HEK293 (cell line): ENCODE data around the gene MEX3A.

Source experiments
- CTCF ChIA-PET: fragments of 350-600 bp; formaldehyde crosslinking; extraction: SDS; loops from one replicate; lab custom pipeline; 2021; ENCODE audit warnings: antibody characterized with exemption; lab: Yijun Ruan, JAX
- POLR2A ChIA-PET: fragments of 300-600 bp; formaldehyde crosslinking; extraction: SDS; loops from one replicate; lab custom pipeline; 2020; ENCODE audit warnings: antibody characterized with exemption, inconsistent platforms; lab: Yijun Ruan, JAX
- H3K27ac ChIP-seq: fragments of 200-500 bp; sonication (Bioruptor generic); 2 replicates; pipeline ENCODE4 v1.5.1; 2014; ENCODE audit warnings: low read depth, low read length, control low read depth, inconsistent platforms; ENCODE audit errors: extremely low read depth
- H3K36me3 ChIP-seq, 2 experiments: fragments of 200-500 bp in 1 of 2; sonication (Bioruptor generic) in 1 of 2; 1 replicate in 1 of 2; 2 replicates in 1 of 2; pipeline ENCODE4 v1.5.1; 2014 to 2017; ENCODE audit warnings: inconsistent platforms in 2 of 2, low read length in 2 of 2; ENCODE audit not compliant: control insufficient read depth in 2 of 2, insufficient read depth in 1 of 2
- H3K4me1 ChIP-seq: fragments of 200-500 bp; sonication (Bioruptor generic); 2 replicates; pipeline ENCODE4 v1.5.1; 2014; ENCODE audit warnings: mild to moderate bottlenecking, low read length, inconsistent platforms; ENCODE audit not compliant: control insufficient read depth, insufficient read depth
- H3K4me3 ChIP-seq: 2 replicates; pipeline ENCODE4 v1.5.1; 2011; ENCODE audit warnings: low read depth, mild to moderate bottlenecking, control low read depth, low read length, moderate library complexity
- H3K9me3 ChIP-seq: fragments of 200-500 bp; sonication (Bioruptor generic); 2 replicates; pipeline ENCODE4 v1.5.1; 2014; ENCODE audit warnings: low read depth, low read length, inconsistent platforms; ENCODE audit not compliant: control insufficient read depth, insufficient read depth
- BCL11B ChIP-seq: fragments of 450-650 bp; formaldehyde crosslinking; IDR thresholded peaks from 2 replicates; pipeline ENCODE4 v1.5.1; 2016; ENCODE audit warnings: low read depth, missing biosample characterization, missing genetic modification characterization
- HOXA7 ChIP-seq: sonication (generic); formaldehyde crosslinking; IDR thresholded peaks from 2 replicates; pipeline ENCODE4 v1.8.1; 2022; ENCODE audit warnings: missing genetic modification reagents, borderline replicate concordance
- RBAK ChIP-seq: fragments of 450-650 bp; formaldehyde crosslinking; IDR thresholded peaks from 2 replicates; pipeline ENCODE4 v1.5.1; 2016; ENCODE audit warnings: missing biosample characterization, missing genetic modification characterization
- ZBTB17 ChIP-seq: fragments of 450-650 bp; formaldehyde crosslinking; IDR thresholded peaks from 2 replicates; pipeline ENCODE4 v1.5.1; 2016; ENCODE audit warnings: missing biosample characterization, missing genetic modification characterization
- ZNF24 ChIP-seq: fragments of 450-650 bp; formaldehyde crosslinking; IDR thresholded peaks from 2 replicates; pipeline ENCODE4 v1.5.1; 2016; ENCODE audit warnings: missing biosample characterization, missing genetic modification characterization
- ZNF302 ChIP-seq: fragments of 450-650 bp; formaldehyde crosslinking; IDR thresholded peaks from 2 replicates; pipeline ENCODE4 v1.5.1; 2016; ENCODE audit warnings: missing biosample characterization, missing genetic modification characterization, low read depth
- ZNF350 ChIP-seq: fragments of 450-650 bp; formaldehyde crosslinking; IDR thresholded peaks from 2 replicates; pipeline ENCODE4 v1.5.0; 2017; ENCODE audit warnings: missing biosample characterization, mild to moderate bottlenecking, missing genetic modification characterization
- ZNF354C ChIP-seq: fragments of 450-650 bp; formaldehyde crosslinking; IDR thresholded peaks from 2 replicates; pipeline ENCODE4 v1.5.1; 2016; ENCODE audit warnings: missing biosample characterization, missing genetic modification characterization, low read depth, borderline replicate concordance
- ZNF510 ChIP-seq: fragments of 450-650 bp; formaldehyde crosslinking; IDR thresholded peaks from 2 replicates; pipeline ENCODE4 v1.5.1; 2018; ENCODE audit warnings: mild to moderate bottlenecking, missing genetic modification characterization, missing biosample characterization; ENCODE audit not compliant: insufficient replicate concordance
- ZNF596 ChIP-seq: fragments of 450-650 bp; IDR thresholded peaks from 2 replicates; pipeline ENCODE4 v1.5.0; 2018; ENCODE audit warnings: missing biosample characterization, mild to moderate bottlenecking, missing genetic modification characterization, moderate library complexity
- ZNF610 ChIP-seq: fragments of 450-650 bp; formaldehyde crosslinking; IDR thresholded peaks from 2 replicates; pipeline ENCODE4 v1.5.1; 2016; ENCODE audit warnings: missing biosample characterization, missing genetic modification characterization, borderline replicate concordance
- ZNF621 ChIP-seq: fragments of 450-650 bp; formaldehyde crosslinking; IDR thresholded peaks from 2 replicates; pipeline ENCODE4 v1.5.1; 2017; ENCODE audit warnings: missing biosample characterization, missing genetic modification characterization
- ZNF677 ChIP-seq: fragments of 450-650 bp; IDR thresholded peaks from 2 replicates; pipeline ENCODE4 v1.5.0; 2018; ENCODE audit warnings: missing biosample characterization, mild to moderate bottlenecking, missing genetic modification characterization, moderate library complexity
- ZNF747 ChIP-seq: fragments of 450-650 bp; formaldehyde crosslinking; IDR thresholded peaks from 2 replicates; pipeline ENCODE4 v1.5.1; 2016; ENCODE audit warnings: missing biosample characterization, missing genetic modification characterization
- ZNF843 ChIP-seq: fragments of 450-650 bp; formaldehyde crosslinking; IDR thresholded peaks from 2 replicates; pipeline ENCODE4 v1.5.1; 2016; ENCODE audit warnings: missing biosample characterization, missing genetic modification characterization
- ZSCAN30 ChIP-seq: fragments of 450-650 bp; IDR thresholded peaks from 2 replicates; pipeline ENCODE4 v1.5.1; 2018; ENCODE audit warnings: missing biosample characterization, mild to moderate bottlenecking, missing genetic modification characterization, moderate library complexity
- TF ChIP-seq, protein P1 (sequence below): fragments of 450-650 bp; formaldehyde crosslinking; IDR thresholded peaks from 2 replicates; pipeline ENCODE4 v1.5.1; 2016; ENCODE audit warnings: missing biosample characterization, missing genetic modification characterization
- TF ChIP-seq, protein P2 (sequence below): fragments of 450-650 bp; formaldehyde crosslinking; IDR thresholded peaks from 2 replicates; pipeline ENCODE4 v1.5.1; 2016; ENCODE audit warnings: missing biosample characterization, missing genetic modification characterization
- TF ChIP-seq, protein P3 (sequence below): fragments of 450-650 bp; formaldehyde crosslinking; IDR thresholded peaks from 2 replicates; pipeline ENCODE4 v1.5.1; 2016; ENCODE audit warnings: missing biosample characterization, missing genetic modification characterization, borderline replicate concordance

MEX3A gene

DNA sequence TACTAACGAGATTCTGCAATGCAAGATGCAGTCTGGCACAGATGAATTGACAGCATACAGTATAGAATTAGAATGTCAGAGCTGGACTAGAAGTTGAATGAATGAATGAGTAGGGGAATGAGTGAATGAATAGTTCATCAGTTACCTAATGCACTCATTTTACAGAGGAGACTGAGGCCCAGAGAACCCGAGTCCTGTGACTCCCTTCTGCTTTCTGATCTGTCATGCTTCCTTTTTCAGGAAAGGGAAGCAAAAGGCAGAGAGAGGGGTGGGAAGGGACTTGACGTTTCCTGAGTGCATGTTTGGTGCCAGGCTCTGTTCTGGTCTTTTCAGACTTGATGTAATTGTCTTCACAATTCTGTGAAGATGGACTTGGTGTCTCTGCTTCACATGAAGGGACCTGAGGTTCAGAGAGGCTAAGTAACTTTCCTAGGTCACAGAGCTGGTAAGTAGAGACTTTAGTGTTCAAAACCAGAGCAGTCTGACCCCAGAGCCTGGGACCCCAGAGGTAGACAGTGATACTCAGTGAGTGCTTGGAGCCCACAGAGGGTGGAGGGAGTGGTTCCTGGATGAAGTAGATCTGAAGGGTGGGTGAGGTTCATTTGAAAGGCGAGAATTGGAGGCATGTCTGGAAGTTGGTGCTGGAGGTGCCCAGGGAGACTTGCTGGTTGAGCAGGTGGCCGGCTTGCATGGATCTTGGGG, 8.0 kb upstream of the MEX3A start:
- Histone ChIP-seq H3K9me3 (no peaks in the 10 kb centered on the region), H3K36me3 (peaks cover 0 to 4% of the 10 kb centered on the region in 2 experiments; a peak in 2 of 3 replicates), H3K4me1 (no peaks in the 10 kb centered on the region), H3K27ac (no peak overlapping the region), H3K4me3 (no peak overlapping the region)
- ChIA-PET CTCF (interaction anchor here (0.6 to 22.5 kb wide), 25 partner anchors 8 to 356 kb away, joined by 3 to 1029 read pairs (median 5); partner anchors contain the start of genes LMNA and MEX3A), POLR2A (interaction anchor here (1.1 kb wide), 1 partner anchor 25 kb away, joined by 4 read pairs; no protein-coding TSS in a partner anchor)
- TF ChIP-seq ZNF843 (tag by site-specific recombination): no peak
- TF ChIP-seq, protein P1, sequence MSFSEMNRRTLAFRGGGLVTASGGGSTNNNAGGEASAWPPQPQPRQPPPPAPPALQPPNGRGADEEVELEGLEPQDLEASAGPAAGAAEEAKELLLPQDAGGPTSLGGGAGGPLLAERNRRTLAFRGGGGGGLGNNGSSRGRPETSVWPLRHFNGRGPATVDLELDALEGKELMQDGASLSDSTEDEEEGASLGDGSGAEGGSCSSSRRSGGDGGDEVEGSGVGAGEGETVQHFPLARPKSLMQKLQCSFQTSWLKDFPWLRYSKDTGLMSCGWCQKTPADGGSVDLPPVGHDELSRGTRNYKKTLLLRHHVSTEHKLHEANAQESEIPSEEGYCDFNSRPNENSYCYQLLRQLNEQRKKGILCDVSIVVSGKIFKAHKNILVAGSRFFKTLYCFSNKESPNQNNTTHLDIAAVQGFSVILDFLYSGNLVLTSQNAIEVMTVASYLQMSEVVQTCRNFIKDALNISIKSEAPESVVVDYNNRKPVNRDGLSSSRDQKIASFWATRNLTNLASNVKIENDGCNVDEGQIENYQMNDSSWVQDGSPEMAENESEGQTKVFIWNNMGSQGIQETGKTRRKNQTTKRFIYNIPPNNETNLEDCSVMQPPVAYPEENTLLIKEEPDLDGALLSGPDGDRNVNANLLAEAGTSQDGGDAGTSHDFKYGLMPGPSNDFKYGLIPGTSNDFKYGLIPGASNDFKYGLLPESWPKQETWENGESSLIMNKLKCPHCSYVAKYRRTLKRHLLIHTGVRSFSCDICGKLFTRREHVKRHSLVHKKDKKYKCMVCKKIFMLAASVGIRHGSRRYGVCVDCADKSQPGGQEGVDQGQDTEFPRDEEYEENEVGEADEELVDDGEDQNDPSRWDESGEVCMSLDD: 0 out of 2 replicates have a peak, but pooled peaks have one; percentile 53
- TF ChIP-seq ZNF302: no peak
- TF ChIP-seq ZBTB17: peak; percentile 22; the same call in 1 of the 2 replicates
- 0 out of 2 replicates have a peak, but pooled peaks have one; percentile 6 for TF ChIP-seq RBAK (tag by site-specific recombination)
- TF ChIP-seq, protein P2, sequence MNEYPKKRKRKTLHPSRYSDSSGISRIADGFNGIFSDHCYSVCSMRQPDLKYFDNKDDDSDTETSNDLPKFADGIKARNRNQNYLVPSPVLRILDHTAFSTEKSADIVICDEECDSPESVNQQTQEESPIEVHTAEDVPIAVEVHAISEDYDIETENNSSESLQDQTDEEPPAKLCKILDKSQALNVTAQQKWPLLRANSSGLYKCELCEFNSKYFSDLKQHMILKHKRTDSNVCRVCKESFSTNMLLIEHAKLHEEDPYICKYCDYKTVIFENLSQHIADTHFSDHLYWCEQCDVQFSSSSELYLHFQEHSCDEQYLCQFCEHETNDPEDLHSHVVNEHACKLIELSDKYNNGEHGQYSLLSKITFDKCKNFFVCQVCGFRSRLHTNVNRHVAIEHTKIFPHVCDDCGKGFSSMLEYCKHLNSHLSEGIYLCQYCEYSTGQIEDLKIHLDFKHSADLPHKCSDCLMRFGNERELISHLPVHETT: no peak
- TF ChIP-seq ZNF24: peak; percentile 86

DNA sequence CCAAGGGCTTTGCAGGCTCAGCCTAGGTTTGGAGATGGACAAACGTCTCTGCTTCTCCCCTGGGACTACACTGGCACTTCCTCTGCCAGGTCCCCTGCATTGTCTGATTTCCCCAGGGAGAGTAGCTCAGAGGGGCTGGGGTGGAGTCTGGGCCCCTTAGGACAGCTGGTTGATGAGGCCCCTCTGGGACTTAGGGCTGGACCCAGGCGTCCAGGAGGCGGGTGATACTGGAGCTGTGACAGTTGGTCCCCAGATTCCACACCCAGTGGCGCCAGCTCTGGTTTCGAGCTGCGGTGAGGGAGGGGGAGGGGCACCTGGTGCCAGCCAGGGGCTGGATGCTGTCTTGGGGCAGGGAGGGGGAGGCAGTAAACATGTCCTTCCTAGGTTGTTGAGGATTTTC, 7.4 kb upstream of the MEX3A start:
- H3K4me1 ChIP-seq: no peaks in the 10 kb centered on the region; the same call in 1 of the 2 replicates
- POLR2A ChIA-PET: no interaction called here

DNA sequence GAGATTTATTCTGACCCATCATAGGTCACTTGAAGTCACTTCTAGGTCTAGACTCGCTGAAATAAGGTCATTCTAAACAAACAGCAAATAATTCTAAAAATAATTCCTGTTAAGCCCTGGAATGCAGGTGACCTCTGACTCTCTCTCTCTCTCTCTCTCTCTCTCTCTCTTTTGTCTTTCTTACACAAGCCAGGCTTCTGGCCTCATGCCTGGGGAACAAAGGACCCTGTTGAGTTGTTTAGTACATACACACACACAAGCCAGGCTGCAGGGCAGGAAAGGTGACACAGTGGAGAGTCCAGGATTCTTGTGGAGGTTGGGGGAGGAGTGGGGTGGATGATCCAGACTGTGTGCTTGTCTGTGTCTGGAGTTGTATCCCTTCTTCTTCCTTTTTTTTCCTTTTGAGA, 4.0 kb upstream of the MEX3A start:
- Histone ChIP-seq H3K36me3 (no peaks in the 10 kb centered on the region; a peak in 1 of 3 replicates), H3K9me3 (no peaks in the 10 kb centered on the region)
- TF ChIP-seq ZNF621 (tag by site-specific recombination) (no peak), ZNF596 (tag by site-specific recombination) (peak; percentile 90), ZNF350 (tag by site-specific recombination) (no peak), BCL11B (tag by site-specific recombination) (no peak), ZNF677 (tag by site-specific recombination) (no peak), ZNF510 (tag by site-specific recombination) (no peak), ZSCAN30 (tag by site-specific recombination) (no peak), ZNF354C (tag by site-specific recombination) (no peak)
- TF ChIP-seq, protein P3, sequence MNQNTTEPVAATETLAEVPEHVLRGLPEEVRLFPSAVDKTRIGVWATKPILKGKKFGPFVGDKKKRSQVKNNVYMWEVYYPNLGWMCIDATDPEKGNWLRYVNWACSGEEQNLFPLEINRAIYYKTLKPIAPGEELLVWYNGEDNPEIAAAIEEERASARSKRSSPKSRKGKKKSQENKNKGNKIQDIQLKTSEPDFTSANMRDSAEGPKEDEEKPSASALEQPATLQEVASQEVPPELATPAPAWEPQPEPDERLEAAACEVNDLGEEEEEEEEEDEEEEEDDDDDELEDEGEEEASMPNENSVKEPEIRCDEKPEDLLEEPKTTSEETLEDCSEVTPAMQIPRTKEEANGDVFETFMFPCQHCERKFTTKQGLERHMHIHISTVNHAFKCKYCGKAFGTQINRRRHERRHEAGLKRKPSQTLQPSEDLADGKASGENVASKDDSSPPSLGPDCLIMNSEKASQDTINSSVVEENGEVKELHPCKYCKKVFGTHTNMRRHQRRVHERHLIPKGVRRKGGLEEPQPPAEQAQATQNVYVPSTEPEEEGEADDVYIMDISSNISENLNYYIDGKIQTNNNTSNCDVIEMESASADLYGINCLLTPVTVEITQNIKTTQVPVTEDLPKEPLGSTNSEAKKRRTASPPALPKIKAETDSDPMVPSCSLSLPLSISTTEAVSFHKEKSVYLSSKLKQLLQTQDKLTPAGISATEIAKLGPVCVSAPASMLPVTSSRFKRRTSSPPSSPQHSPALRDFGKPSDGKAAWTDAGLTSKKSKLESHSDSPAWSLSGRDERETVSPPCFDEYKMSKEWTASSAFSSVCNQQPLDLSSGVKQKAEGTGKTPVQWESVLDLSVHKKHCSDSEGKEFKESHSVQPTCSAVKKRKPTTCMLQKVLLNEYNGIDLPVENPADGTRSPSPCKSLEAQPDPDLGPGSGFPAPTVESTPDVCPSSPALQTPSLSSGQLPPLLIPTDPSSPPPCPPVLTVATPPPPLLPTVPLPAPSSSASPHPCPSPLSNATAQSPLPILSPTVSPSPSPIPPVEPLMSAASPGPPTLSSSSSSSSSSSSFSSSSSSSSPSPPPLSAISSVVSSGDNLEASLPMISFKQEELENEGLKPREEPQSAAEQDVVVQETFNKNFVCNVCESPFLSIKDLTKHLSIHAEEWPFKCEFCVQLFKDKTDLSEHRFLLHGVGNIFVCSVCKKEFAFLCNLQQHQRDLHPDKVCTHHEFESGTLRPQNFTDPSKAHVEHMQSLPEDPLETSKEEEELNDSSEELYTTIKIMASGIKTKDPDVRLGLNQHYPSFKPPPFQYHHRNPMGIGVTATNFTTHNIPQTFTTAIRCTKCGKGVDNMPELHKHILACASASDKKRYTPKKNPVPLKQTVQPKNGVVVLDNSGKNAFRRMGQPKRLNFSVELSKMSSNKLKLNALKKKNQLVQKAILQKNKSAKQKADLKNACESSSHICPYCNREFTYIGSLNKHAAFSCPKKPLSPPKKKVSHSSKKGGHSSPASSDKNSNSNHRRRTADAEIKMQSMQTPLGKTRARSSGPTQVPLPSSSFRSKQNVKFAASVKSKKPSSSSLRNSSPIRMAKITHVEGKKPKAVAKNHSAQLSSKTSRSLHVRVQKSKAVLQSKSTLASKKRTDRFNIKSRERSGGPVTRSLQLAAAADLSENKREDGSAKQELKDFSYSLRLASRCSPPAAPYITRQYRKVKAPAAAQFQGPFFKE (tag by site-specific recombination): no peak
- TF ChIP-seq, all 188 proteins: peak for 1
- ChIA-PET CTCF (interaction anchor here (1.1 to 2.0 kb wide), 3 partner anchors 10 to 44 kb away, joined by 4 to 9 read pairs (median 5); no protein-coding TSS in a partner anchor), POLR2A (interaction anchor here (0.9 kb wide), 1 partner anchor 9 kb away, joined by 3 read pairs; no protein-coding TSS in a partner anchor)
- H3K27ac ChIP-seq: no peak overlapping the region
- H3K4me1 ChIP-seq: no peaks in the 10 kb centered on the region; the same call in 1 of the 2 replicates
- H3K4me3 ChIP-seq: no peak overlapping the region

More for the DNA sequence above, 7.4 kb upstream of the MEX3A start:
- Histone ChIP-seq H3K9me3 (no peaks in the 10 kb centered on the region), H3K36me3 (peaks cover 0 to 4% of the 10 kb centered on the region in 2 experiments; a peak in 2 of 3 replicates), H3K27ac (no peak overlapping the region), H3K4me3 (no peak overlapping the region)
- TF ChIP-seq ZNF610 (tag by site-specific recombination): no peak
- no peak for TF ChIP-seq HOXA7 (CRISPR knock-in tag)
- no peak for TF ChIP-seq ZNF747 (tag by site-specific recombination)
- CTCF ChIA-PET: interaction anchor here (0.6 to 22.5 kb wide), 17 partner anchors 10 to 291 kb away, joined by 3 to 1029 read pairs (median 5); partner anchors contain the start of gene LMNA
